HEK293 (cell line): Measurements from ENCODE around the gene ATF1.

Source experiments
- CTCF ChIA-PET: fragments of 350-600 bp; formaldehyde crosslinking; extraction: SDS; loops from one replicate; lab custom pipeline; 2021; ENCODE audit warnings: antibody characterized with exemption; lab: Yijun Ruan, JAX
- POLR2A ChIA-PET: fragments of 300-600 bp; formaldehyde crosslinking; extraction: SDS; loops from one replicate; lab custom pipeline; 2020; ENCODE audit warnings: antibody characterized with exemption, inconsistent platforms; lab: Yijun Ruan, JAX
- H3K27ac ChIP-seq: fragments of 200-500 bp; sonication (Bioruptor generic); 2 replicates; pipeline ENCODE4 v1.5.1; 2014; ENCODE audit warnings: low read depth, low read length, control low read depth, inconsistent platforms; ENCODE audit errors: extremely low read depth
- H3K36me3 ChIP-seq, 2 experiments: fragments of 200-500 bp in 1 of 2; sonication (Bioruptor generic) in 1 of 2; 1 replicate in 1 of 2; 2 replicates in 1 of 2; pipeline ENCODE4 v1.5.1; 2014 to 2017; ENCODE audit warnings: inconsistent platforms in 2 of 2, low read length in 2 of 2; ENCODE audit not compliant: control insufficient read depth in 2 of 2, insufficient read depth in 1 of 2
- H3K4me1 ChIP-seq: fragments of 200-500 bp; sonication (Bioruptor generic); 2 replicates; pipeline ENCODE4 v1.5.1; 2014; ENCODE audit warnings: mild to moderate bottlenecking, low read length, inconsistent platforms; ENCODE audit not compliant: control insufficient read depth, insufficient read depth
- H3K4me3 ChIP-seq: 2 replicates; pipeline ENCODE4 v1.5.1; 2011; ENCODE audit warnings: low read depth, mild to moderate bottlenecking, control low read depth, low read length, moderate library complexity
- H3K9me3 ChIP-seq: fragments of 200-500 bp; sonication (Bioruptor generic); 2 replicates; pipeline ENCODE4 v1.5.1; 2014; ENCODE audit warnings: low read depth, low read length, inconsistent platforms; ENCODE audit not compliant: control insufficient read depth, insufficient read depth
- BCL11A ChIP-seq: fragments of 450-650 bp; formaldehyde crosslinking; IDR thresholded peaks from 2 replicates; pipeline ENCODE4 v1.5.1; 2016; ENCODE audit warnings: low read depth, missing biosample characterization, missing genetic modification characterization
- GFI1B ChIP-seq: fragments of 450-650 bp; formaldehyde crosslinking; IDR thresholded peaks from 2 replicates; pipeline ENCODE4 v1.5.1; 2016; ENCODE audit warnings: missing biosample characterization, missing genetic modification characterization
- MYNN ChIP-seq: fragments of 450-650 bp; formaldehyde crosslinking; IDR thresholded peaks from 2 replicates; pipeline ENCODE4 v1.5.1; 2016; ENCODE audit warnings: missing biosample characterization, missing genetic modification characterization, borderline replicate concordance
- OVOL3 ChIP-seq: fragments of 450-650 bp; formaldehyde crosslinking; IDR thresholded peaks from 2 replicates; pipeline ENCODE4 v1.5.1; 2016; ENCODE audit warnings: missing biosample characterization, missing genetic modification characterization
- ZBTB48 ChIP-seq: fragments of 450-650 bp; formaldehyde crosslinking; IDR thresholded peaks from 2 replicates; pipeline ENCODE4 v1.5.1; 2016; ENCODE audit warnings: missing biosample characterization, missing genetic modification characterization
- ZFP69B ChIP-seq: fragments of 450-650 bp; formaldehyde crosslinking; IDR thresholded peaks from 2 replicates; pipeline ENCODE4 v1.5.1; 2016; ENCODE audit warnings: missing biosample characterization, missing genetic modification characterization
- ZNF138 ChIP-seq: fragments of 450-650 bp; formaldehyde crosslinking; IDR thresholded peaks from 2 replicates; pipeline ENCODE4 v1.5.1; 2016; ENCODE audit warnings: missing biosample characterization, missing genetic modification characterization, borderline replicate concordance
- ZNF175 ChIP-seq: fragments of 450-650 bp; formaldehyde crosslinking; IDR thresholded peaks from 2 replicates; pipeline ENCODE4 v1.5.1; 2016; ENCODE audit warnings: missing biosample characterization, missing genetic modification characterization
- ZNF223 ChIP-seq: fragments of 450-650 bp; formaldehyde crosslinking; IDR thresholded peaks from 2 replicates; pipeline ENCODE4 v1.5.1; 2016; ENCODE audit warnings: missing biosample characterization, missing genetic modification characterization
- ZNF404 ChIP-seq: fragments of 450-650 bp; formaldehyde crosslinking; IDR thresholded peaks from 2 replicates; pipeline ENCODE4 v1.5.1; 2017; ENCODE audit warnings: missing biosample characterization, missing genetic modification characterization
- ZNF423 ChIP-seq: fragments of 450-650 bp; formaldehyde crosslinking; IDR thresholded peaks from 2 replicates; pipeline ENCODE4 v1.5.1; 2016; ENCODE audit warnings: missing biosample characterization, missing genetic modification characterization
- ZNF510 ChIP-seq: fragments of 450-650 bp; formaldehyde crosslinking; IDR thresholded peaks from 2 replicates; pipeline ENCODE4 v1.5.1; 2018; ENCODE audit warnings: mild to moderate bottlenecking, missing genetic modification characterization, missing biosample characterization; ENCODE audit not compliant: insufficient replicate concordance
- ZNF514 ChIP-seq: fragments of 450-650 bp; formaldehyde crosslinking; IDR thresholded peaks from 2 replicates; pipeline ENCODE4 v1.5.1; 2016; ENCODE audit warnings: missing biosample characterization, missing genetic modification characterization
- ZNF521 ChIP-seq: fragments of 450-650 bp; formaldehyde crosslinking; IDR thresholded peaks from 2 replicates; pipeline ENCODE4 v1.5.1; 2017; ENCODE audit warnings: missing biosample characterization, mild to moderate bottlenecking, missing genetic modification characterization
- ZNF544 ChIP-seq: fragments of 450-650 bp; formaldehyde crosslinking; IDR thresholded peaks from 2 replicates; pipeline ENCODE4 v1.5.0; 2017; ENCODE audit warnings: missing biosample characterization, missing genetic modification characterization
- ZNF561 ChIP-seq: fragments of 450-650 bp; IDR thresholded peaks from 2 replicates; pipeline ENCODE4 v1.5.1; 2018; ENCODE audit warnings: missing biosample characterization, missing genetic modification characterization, borderline replicate concordance
- ZNF596 ChIP-seq: fragments of 450-650 bp; IDR thresholded peaks from 2 replicates; pipeline ENCODE4 v1.5.0; 2018; ENCODE audit warnings: missing biosample characterization, mild to moderate bottlenecking, missing genetic modification characterization, moderate library complexity
- ZNF654 ChIP-seq: fragments of 450-650 bp; formaldehyde crosslinking; IDR thresholded peaks from 2 replicates; pipeline ENCODE4 v1.5.1; 2016; ENCODE audit warnings: low read depth, missing biosample characterization, missing genetic modification characterization
- ZNF658 ChIP-seq: fragments of 450-650 bp; formaldehyde crosslinking; IDR thresholded peaks from 2 replicates; pipeline ENCODE4; 2016; ENCODE audit warnings: missing biosample characterization, missing genetic modification characterization
- ZNF707 ChIP-seq: fragments of 450-650 bp; formaldehyde crosslinking; IDR thresholded peaks from 2 replicates; pipeline ENCODE4 v1.5.1; 2016; ENCODE audit warnings: missing biosample characterization, missing genetic modification characterization
- TF ChIP-seq, protein P1 (sequence below): fragments of 450-650 bp; formaldehyde crosslinking; IDR thresholded peaks from 2 replicates; pipeline ENCODE4 v1.5.1; 2017; ENCODE audit warnings: missing biosample characterization, missing genetic modification characterization
- TF ChIP-seq, protein P2 (sequence below): fragments of 450-650 bp; formaldehyde crosslinking; IDR thresholded peaks from 2 replicates; pipeline ENCODE4 v1.5.1; 2016; ENCODE audit warnings: missing biosample characterization, missing genetic modification characterization
- TF ChIP-seq, protein P3 (sequence below): fragments of 450-650 bp; formaldehyde crosslinking; IDR thresholded peaks from 2 replicates; pipeline ENCODE4 v1.5.1; 2016; ENCODE audit warnings: missing biosample characterization, missing genetic modification characterization, borderline replicate concordance
- TF ChIP-seq, protein P4 (sequence below): fragments of 450-650 bp; formaldehyde crosslinking; IDR thresholded peaks from 2 replicates; pipeline ENCODE4 v1.5.1; 2016; ENCODE audit warnings: missing biosample characterization, missing genetic modification characterization
- TF ChIP-seq, protein P5 (sequence below): fragments of 450-650 bp; formaldehyde crosslinking; IDR thresholded peaks from 2 replicates; pipeline ENCODE4 v1.5.1; 2017; ENCODE audit warnings: missing biosample characterization, missing genetic modification characterization

The ATF1 gene

DNA sequence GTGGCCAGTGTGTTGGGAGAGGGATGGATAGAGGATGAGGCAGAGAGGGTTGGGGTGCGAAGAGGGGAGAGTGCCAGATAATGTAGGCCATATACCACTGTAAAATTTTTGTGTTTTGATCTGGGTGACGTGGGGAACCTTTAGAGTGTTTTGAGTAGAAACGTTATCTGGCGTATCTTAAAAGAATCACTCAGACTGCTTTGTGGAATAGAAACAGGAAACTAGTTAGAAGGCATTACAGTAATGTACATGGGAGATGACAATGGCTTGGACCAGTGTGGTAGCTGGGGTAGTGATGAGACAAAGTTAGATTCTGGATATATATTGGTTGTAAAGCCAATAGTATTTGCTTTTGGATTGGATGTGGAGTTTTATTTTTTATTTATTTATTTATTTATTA, 20.6 kb downstream of the ATF1 start (continued):
- TF ChIP-seq, protein P1, sequence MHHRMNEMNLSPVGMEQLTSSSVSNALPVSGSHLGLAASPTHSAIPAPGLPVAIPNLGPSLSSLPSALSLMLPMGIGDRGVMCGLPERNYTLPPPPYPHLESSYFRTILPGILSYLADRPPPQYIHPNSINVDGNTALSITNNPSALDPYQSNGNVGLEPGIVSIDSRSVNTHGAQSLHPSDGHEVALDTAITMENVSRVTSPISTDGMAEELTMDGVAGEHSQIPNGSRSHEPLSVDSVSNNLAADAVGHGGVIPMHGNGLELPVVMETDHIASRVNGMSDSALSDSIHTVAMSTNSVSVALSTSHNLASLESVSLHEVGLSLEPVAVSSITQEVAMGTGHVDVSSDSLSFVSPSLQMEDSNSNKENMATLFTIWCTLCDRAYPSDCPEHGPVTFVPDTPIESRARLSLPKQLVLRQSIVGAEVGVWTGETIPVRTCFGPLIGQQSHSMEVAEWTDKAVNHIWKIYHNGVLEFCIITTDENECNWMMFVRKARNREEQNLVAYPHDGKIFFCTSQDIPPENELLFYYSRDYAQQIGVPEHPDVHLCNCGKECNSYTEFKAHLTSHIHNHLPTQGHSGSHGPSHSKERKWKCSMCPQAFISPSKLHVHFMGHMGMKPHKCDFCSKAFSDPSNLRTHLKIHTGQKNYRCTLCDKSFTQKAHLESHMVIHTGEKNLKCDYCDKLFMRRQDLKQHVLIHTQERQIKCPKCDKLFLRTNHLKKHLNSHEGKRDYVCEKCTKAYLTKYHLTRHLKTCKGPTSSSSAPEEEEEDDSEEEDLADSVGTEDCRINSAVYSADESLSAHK: no peak
- no peak for TF ChIP-seq ZNF510
- no peak for TF ChIP-seq ZNF514
- no peak for TF ChIP-seq ZBTB48 (tag by site-specific recombination)
- TF ChIP-seq GFI1B (tag by site-specific recombination): no peak
- no peak for TF ChIP-seq ZNF223 (tag by site-specific recombination)
- TF ChIP-seq ZNF423 (tag by site-specific recombination): no peak

DNA sequence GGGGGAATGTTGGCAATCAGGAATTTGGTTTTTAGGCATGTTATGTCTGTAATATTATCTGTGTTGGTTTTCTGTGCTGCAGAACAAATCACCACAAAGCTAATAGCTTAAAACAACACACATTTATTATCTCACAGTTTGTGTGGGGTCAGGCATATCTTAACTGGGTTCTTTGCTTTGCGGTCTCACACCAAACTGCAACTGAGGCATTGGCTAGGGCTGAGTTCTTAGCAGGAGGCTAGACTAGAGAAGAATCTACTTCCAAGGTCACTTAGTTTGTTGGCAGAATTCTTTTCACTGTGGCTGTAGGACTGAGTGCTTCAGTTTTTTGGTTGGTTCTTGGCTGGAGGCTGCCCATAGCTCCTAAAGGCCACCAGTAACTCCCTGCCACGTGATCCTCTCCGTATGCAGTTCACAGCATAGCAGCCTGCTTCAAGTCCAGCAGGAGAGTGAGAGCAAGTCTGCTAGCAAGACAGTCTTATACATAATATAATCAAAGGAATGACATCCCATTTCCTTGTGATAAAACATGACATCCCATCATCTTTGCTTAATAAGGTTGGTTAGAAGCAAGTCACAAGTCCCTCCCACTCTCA, 21.6 kb downstream of the ATF1 start:
- CTCF ChIA-PET: interaction anchor here (0.7 to 1.2 kb wide), 2 partner anchors 13 to 50 kb away, joined by 3 read pairs; no protein-coding TSS in a partner anchor
- H3K27ac ChIP-seq: no peak overlapping the region
- TF ChIP-seq, protein P2, sequence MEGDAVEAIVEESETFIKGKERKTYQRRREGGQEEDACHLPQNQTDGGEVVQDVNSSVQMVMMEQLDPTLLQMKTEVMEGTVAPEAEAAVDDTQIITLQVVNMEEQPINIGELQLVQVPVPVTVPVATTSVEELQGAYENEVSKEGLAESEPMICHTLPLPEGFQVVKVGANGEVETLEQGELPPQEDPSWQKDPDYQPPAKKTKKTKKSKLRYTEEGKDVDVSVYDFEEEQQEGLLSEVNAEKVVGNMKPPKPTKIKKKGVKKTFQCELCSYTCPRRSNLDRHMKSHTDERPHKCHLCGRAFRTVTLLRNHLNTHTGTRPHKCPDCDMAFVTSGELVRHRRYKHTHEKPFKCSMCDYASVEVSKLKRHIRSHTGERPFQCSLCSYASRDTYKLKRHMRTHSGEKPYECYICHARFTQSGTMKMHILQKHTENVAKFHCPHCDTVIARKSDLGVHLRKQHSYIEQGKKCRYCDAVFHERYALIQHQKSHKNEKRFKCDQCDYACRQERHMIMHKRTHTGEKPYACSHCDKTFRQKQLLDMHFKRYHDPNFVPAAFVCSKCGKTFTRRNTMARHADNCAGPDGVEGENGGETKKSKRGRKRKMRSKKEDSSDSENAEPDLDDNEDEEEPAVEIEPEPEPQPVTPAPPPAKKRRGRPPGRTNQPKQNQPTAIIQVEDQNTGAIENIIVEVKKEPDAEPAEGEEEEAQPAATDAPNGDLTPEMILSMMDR (tag by site-specific recombination): no peak
- TF ChIP-seq MYNN (tag by site-specific recombination): no peak
- TF ChIP-seq, protein P3, sequence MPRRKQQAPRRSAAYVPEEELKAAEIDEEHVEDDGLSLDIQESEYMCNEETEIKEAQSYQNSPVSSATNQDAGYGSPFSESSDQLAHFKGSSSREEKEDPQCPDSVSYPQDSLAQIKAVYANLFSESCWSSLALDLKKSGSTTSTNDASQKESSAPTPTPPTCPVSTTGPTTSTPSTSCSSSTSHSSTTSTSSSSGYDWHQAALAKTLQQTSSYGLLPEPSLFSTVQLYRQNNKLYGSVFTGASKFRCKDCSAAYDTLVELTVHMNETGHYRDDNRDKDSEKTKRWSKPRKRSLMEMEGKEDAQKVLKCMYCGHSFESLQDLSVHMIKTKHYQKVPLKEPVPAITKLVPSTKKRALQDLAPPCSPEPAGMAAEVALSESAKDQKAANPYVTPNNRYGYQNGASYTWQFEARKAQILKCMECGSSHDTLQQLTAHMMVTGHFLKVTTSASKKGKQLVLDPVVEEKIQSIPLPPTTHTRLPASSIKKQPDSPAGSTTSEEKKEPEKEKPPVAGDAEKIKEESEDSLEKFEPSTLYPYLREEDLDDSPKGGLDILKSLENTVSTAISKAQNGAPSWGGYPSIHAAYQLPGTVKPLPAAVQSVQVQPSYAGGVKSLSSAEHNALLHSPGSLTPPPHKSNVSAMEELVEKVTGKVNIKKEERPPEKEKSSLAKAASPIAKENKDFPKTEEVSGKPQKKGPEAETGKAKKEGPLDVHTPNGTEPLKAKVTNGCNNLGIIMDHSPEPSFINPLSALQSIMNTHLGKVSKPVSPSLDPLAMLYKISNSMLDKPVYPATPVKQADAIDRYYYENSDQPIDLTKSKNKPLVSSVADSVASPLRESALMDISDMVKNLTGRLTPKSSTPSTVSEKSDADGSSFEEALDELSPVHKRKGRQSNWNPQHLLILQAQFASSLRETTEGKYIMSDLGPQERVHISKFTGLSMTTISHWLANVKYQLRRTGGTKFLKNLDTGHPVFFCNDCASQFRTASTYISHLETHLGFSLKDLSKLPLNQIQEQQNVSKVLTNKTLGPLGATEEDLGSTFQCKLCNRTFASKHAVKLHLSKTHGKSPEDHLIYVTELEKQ (tag by site-specific recombination): no peak
- no peak for TF ChIP-seq ZNF404 (tag by site-specific recombination)
- TF ChIP-seq ZNF175: no peak
- TF ChIP-seq, protein P4, sequence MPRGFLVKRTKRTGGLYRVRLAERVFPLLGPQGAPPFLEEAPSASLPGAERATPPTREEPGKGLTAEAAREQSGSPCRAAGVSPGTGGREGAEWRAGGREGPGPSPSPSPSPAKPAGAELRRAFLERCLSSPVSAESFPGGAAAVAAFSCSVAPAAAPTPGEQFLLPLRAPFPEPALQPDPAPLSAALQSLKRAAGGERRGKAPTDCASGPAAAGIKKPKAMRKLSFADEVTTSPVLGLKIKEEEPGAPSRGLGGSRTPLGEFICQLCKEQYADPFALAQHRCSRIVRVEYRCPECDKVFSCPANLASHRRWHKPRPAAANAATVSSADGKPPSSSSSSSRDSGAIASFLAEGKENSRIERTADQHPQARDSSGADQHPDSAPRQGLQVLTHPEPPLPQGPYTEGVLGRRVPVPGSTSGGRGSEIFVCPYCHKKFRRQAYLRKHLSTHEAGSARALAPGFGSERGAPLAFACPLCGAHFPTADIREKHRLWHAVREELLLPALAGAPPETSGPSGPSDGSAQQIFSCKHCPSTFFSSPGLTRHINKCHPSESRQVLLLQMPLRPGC (tag by site-specific recombination): no peak
- TF ChIP-seq ZFP69B (tag by site-specific recombination): no peak
- no peak for TF ChIP-seq BCL11A (tag by site-specific recombination)
- no peak for TF ChIP-seq ZNF658 (tag by site-specific recombination)
- TF ChIP-seq ZNF544 (tag by site-specific recombination): no peak
- TF ChIP-seq ZNF138: no peak
- no peak for TF ChIP-seq ZNF654
- no peak for TF ChIP-seq OVOL3 (tag by site-specific recombination)
- no peak for TF ChIP-seq ZNF707
- TF ChIP-seq ZNF561 (tag by site-specific recombination): no peak
- TF ChIP-seq, protein P5, sequence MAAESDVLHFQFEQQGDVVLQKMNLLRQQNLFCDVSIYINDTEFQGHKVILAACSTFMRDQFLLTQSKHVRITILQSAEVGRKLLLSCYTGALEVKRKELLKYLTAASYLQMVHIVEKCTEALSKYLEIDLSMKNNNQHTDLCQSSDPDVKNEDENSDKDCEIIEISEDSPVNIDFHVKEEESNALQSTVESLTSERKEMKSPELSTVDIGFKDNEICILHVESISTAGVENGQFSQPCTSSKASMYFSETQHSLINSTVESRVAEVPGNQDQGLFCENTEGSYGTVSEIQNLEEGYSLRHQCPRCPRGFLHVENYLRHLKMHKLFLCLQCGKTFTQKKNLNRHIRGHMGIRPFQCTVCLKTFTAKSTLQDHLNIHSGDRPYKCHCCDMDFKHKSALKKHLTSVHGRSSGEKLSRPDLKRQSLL (tag by site-specific recombination): no peak
- TF ChIP-seq ZNF596 (tag by site-specific recombination): no peak
- TF ChIP-seq ZNF521 (tag by site-specific recombination): no peak
- TF ChIP-seq, all 188 proteins: peak for 0
- Histone ChIP-seq H3K4me1 (0 out of 2 replicates have a peak, but pooled peaks cover 3% of the 10 kb centered on the region), H3K4me3 (no peak overlapping the region), H3K9me3 (no peaks in the 10 kb centered on the region), H3K36me3 (peaks cover 3 to 18% of the 10 kb centered on the region in 2 experiments)
- POLR2A ChIA-PET: no interaction called here
